ENCODE measurements around the gene HS3ST5.

- TF ChIP-seq CTCF (IDR thresholded peaks at IDR 0.05) (no peak), POLR2A (IDR thresholded peaks at IDR 0.05) (no peak), POLR2AphosphoS5 (IDR thresholded peaks at IDR 0.05) (no peak)
Measured at GRCh38 chr6:114040871-114041270, 302.0 kb downstream of the HS3ST5 start.

All from breast epithelium (tissue), 3 donors.